ENCODE results near the gene COG3. TPM values are rescaled to one million over a fixed set of nuclear protein-coding genes. Genes with fewer than 3 reads are reported as not detected.

Gene COG3
- total and polyA plus RNA-seq, 3 donors from 2014 or later, result 22.5 to 46.1 (median 39.6) TPM

DNA sequence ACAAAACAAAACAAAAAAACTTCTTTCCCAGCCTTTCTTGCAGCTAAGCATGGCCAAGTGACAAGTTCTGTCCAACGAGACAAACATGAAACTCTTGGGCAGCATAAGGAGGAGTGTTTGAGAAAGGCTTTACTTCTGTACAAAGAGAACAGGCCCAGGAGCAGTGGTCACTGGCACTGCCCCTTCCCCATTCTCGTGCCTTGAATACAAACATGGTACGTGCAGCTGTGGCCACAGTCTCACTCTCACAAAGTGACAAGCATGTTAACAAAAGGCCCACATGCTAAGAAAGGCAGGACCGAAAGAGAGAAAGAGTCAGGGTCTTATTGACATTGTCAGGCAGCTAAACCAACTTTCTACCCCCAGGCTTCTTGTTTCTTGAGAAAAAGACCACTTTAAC, 26.8 kb upstream of the COG3 start:
- 80 to 85% methylated on average over 4 of the region's 4 CpGs for WGBS, 2 donors

GRCh38 chr13:45439008-45439407, 25.7 kb upstream of the COG3 start:
- Histone ChIP-seq H3K4me1 (peaks cover 27% of the 10 kb centered on the region), H3K4me3 (no peak overlapping the region), H3K36me3 (ENCODE audit: low read depth, missing control alignments) (no peaks in the 10 kb centered on the region), H3K27ac (peak overlapping the region in 1 of 2 donors; percentile 79), H3K27me3 (no peaks in the 10 kb centered on the region), H3K9me3 (no peaks in the 10 kb centered on the region)
- DNase-seq, result no peak
- intact Hi-C loops (cut with DNase I; ENCODE audit: low total_unique reads), result no loop called here
- TF ChIP-seq, protein P1, sequence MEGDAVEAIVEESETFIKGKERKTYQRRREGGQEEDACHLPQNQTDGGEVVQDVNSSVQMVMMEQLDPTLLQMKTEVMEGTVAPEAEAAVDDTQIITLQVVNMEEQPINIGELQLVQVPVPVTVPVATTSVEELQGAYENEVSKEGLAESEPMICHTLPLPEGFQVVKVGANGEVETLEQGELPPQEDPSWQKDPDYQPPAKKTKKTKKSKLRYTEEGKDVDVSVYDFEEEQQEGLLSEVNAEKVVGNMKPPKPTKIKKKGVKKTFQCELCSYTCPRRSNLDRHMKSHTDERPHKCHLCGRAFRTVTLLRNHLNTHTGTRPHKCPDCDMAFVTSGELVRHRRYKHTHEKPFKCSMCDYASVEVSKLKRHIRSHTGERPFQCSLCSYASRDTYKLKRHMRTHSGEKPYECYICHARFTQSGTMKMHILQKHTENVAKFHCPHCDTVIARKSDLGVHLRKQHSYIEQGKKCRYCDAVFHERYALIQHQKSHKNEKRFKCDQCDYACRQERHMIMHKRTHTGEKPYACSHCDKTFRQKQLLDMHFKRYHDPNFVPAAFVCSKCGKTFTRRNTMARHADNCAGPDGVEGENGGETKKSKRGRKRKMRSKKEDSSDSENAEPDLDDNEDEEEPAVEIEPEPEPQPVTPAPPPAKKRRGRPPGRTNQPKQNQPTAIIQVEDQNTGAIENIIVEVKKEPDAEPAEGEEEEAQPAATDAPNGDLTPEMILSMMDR (IDR thresholded peaks at IDR 0.05), result no peak
- WGBS, 2 donors, result 88 to 94% methylated on average over 4 of the region's 4 CpGs

More for the DNA sequence above, 26.8 kb upstream of the COG3 start:
- no peak overlapping the region for H3K4me3 ChIP-seq
- H3K27me3 ChIP-seq, result no peaks in the 10 kb centered on the region
- H3K4me1 ChIP-seq, result peaks cover 27% of the 10 kb centered on the region
- TF ChIP-seq, protein P1 (IDR thresholded peaks at IDR 0.05), result no peak
- no peak for TF ChIP-seq POLR2A (IDR thresholded peaks at IDR 0.05)
- H3K9me3 ChIP-seq, result no peaks in the 10 kb centered on the region
- H3K36me3 ChIP-seq (ENCODE audit: low read depth, missing control alignments), result no peaks in the 10 kb centered on the region
- no peak overlapping the region for H3K27ac ChIP-seq
- intact Hi-C loops (cut with DNase I; ENCODE audit: low total_unique reads), result no loop called here
- no peak for DNase-seq

DNA sequence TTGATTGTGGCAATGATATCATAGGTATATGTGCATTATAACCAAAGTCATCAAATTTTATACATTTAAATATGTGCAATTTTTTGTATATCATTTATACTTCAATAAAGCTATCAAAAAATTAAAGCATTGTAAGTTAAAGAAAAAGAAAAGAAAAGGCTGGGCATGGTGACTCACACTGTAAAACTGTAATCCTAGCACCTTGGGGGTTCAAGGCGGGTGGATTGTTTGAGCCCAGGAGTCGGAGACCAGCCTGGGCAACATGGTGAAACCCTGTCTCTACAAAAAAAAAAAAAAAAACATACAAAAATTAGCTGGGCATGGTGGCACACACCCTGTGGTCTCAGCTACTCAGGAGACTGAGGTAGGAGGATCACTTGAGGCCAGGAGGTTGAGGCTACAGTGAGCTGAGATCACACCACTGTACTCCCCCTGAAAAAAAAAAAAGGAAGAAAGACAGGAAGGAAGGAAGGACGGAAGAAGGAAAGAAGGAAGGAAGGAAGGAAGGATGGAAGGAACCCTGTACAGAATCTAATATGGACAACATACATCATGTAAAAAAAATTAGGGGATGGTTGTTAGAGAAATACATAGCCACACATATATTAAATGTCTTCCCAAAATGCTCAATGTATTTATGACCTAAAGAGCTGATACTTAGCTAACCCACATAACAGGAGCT, 24.8 kb upstream of the COG3 start:
- H3K27me3 ChIP-seq, result no peaks in the 10 kb centered on the region
- WGBS, 2 donors, result 70 to 77% methylated on average over 3 of the region's 3 CpGs
- DNase-seq, result no peak
- H3K36me3 ChIP-seq (ENCODE audit: low read depth, missing control alignments), result no peaks in the 10 kb centered on the region
- H3K4me3 ChIP-seq, result no peak overlapping the region
- no peaks in the 10 kb centered on the region for H3K9me3 ChIP-seq
- intact Hi-C loops (cut with DNase I; ENCODE audit: low total_unique reads), result no loop called here
- no peak for TF ChIP-seq POLR2A (IDR thresholded peaks at IDR 0.05)
- TF ChIP-seq, protein P1 (IDR thresholded peaks at IDR 0.05), result no peak
- peak overlapping the region; percentile 42 to 79 for H3K27ac ChIP-seq
- peaks cover 27% of the 10 kb centered on the region for H3K4me1 ChIP-seq

- TF ChIP-seq, protein P1 (IDR thresholded peaks at IDR 0.05), result peak in 2 of 3 experiments; percentile 12 to 14
- no peak for TF ChIP-seq POLR2A (IDR thresholded peaks at IDR 0.05)
- no peak overlapping the region for H3K4me3 ChIP-seq
- intact Hi-C loops (cut with DNase I; ENCODE audit: low total_unique reads), result no loop called here
- no peaks in the 10 kb centered on the region for H3K27me3 ChIP-seq
- no peaks in the 10 kb centered on the region for H3K36me3 ChIP-seq (ENCODE audit: low read depth, missing control alignments)
- 30 to 36% methylated on average over 2 of the region's 2 CpGs for WGBS, 2 donors
- peaks cover 27% of the 10 kb centered on the region for H3K4me1 ChIP-seq
- no peaks in the 10 kb centered on the region for H3K9me3 ChIP-seq
- DNase-seq, result no peak
- peak overlapping the region; percentile 32 to 79 for H3K27ac ChIP-seq
These were observed 23.1 kb upstream of the COG3 start for GRCh38 chr13:45441633-45442032.

- WGBS, 2 donors, result 76 to 87% methylated on average over 6 of the region's 6 CpGs
- no peak for DNase-seq
- Histone ChIP-seq H3K27ac (no peak overlapping the region), H3K9me3 (no peaks in the 10 kb centered on the region), H3K4me1 (peaks cover 21% of the 10 kb centered on the region), H3K4me3 (no peak overlapping the region), H3K36me3 (ENCODE audit: low read depth, missing control alignments) (no peaks in the 10 kb centered on the region), H3K27me3 (no peaks in the 10 kb centered on the region)
- TF ChIP-seq POLR2A (IDR thresholded peaks at IDR 0.05), result no peak
- TF ChIP-seq, protein P1 (IDR thresholded peaks at IDR 0.05), result no peak
- intact Hi-C loops (cut with DNase I; ENCODE audit: low total_unique reads), result no loop called here
These were observed 19.7 kb upstream of the COG3 start for GRCh38 chr13:45445053-45445452.

All from testis (tissue), 3 donors.